DOHH2 (cell line): ENCODE results near the gene GALNT3.

ENCODE experiments used
- CTCF ChIP-seq: fragments of 200-600 bp; sonication (generic); IDR thresholded peaks from one replicate; pipeline ENCODE4 v1.5.1; 2014; ENCODE audit warnings: antibody characterized with exemption, mild to moderate bottlenecking, low read depth, low read length; ENCODE audit not compliant: poor library complexity, severe bottlenecking
- EZH2phosphoT487 ChIP-seq: fragments of 200-600 bp; sonication (generic); IDR thresholded peaks from 2 replicates; pipeline ENCODE4 v1.6.1; 2017; ENCODE audit warnings: borderline replicate concordance, mild to moderate bottlenecking, antibody characterized with exemption, low read length, moderate library complexity, mixed read lengths

DNA sequence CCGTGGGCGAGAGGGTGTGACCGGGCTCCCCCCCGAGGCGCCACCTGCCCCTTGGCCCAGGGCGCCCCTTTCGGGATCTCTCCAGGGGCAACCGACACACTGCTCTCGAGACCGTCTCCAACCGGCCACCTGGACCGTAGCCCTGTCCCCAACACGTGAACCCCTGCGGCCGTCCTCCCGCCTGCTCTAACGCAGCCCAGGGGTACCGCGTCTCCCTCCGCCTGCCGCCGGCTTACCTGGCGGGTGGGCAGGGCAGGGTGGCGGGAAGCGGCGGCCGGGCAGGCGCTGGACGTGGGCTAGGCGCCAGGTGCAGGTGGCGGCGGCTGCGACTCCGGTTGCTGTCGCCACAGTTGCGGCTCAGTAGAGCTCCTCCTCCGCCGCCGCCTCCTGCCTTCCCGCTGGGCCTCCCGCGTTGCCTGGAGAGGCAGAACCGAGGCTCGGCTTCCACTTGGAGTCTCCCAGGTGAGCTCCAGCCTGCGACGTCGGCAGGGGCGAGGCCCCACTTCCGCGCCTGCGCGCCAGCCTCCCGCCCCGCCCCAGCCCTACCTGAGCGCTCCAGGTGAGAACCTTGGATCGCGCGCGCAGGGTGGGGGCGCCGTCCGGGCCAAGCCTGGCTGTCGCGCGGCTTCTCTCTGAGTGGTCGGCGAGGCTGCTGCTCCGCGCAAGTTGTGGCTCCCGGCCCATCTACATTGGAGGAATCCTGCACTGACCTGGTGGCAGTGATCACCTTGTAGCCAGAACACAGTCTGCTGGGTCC, at the start of gene GALNT3:
- no peak for TF ChIP-seq CTCF
- TF ChIP-seq EZH2phosphoT487 = no peak
